MM.1S (cell line): Measurements from ENCODE around the gene SIK1.
"Not testable (repeated sequence)": the region's sequence is repeated elsewhere in the genome, so short reads cannot be mapped to it uniquely, and the experiment has no call there.

ENCODE experiments used
- EZH2 ChIP-seq: fragments of 300-600 bp; sonication (generic); optimal IDR thresholded peaks from 2 replicates; pipeline ENCODE3; 2017; ENCODE audit warnings: low read depth, mild to moderate bottlenecking, antibody characterized with exemption, low read length, mixed read lengths
- TF ChIP-seq, protein P1 (sequence below): fragments of 300-600 bp; sonication (generic); IDR thresholded peaks from 2 replicates; pipeline ENCODE4 v1.5.1; 2016; ENCODE audit warnings: antibody characterized with exemption, low read length, mixed read lengths

DNA sequence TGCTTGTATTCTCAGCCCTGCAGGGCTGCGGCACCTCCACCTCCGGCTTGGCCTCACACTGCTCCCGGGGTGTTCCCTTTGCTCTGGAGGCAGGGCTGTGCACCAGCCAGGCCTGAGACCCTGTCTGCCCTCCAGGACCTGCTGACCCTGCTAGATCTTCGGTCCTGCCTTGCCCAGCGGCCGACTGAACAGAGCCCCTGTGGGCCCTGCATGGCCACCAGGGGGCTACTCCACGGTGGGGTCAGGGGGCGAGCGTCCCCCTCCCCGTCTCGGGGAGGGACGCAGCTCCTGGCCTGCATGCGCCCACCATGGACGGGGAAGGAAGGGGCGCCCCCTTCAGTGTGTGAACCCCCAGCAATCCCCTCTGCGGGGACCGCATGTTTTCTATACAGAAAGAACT lies 36.0 kb upstream of the SIK1 start:
- TF ChIP-seq, protein P1, sequence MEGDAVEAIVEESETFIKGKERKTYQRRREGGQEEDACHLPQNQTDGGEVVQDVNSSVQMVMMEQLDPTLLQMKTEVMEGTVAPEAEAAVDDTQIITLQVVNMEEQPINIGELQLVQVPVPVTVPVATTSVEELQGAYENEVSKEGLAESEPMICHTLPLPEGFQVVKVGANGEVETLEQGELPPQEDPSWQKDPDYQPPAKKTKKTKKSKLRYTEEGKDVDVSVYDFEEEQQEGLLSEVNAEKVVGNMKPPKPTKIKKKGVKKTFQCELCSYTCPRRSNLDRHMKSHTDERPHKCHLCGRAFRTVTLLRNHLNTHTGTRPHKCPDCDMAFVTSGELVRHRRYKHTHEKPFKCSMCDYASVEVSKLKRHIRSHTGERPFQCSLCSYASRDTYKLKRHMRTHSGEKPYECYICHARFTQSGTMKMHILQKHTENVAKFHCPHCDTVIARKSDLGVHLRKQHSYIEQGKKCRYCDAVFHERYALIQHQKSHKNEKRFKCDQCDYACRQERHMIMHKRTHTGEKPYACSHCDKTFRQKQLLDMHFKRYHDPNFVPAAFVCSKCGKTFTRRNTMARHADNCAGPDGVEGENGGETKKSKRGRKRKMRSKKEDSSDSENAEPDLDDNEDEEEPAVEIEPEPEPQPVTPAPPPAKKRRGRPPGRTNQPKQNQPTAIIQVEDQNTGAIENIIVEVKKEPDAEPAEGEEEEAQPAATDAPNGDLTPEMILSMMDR, result not testable (repeated sequence)
- TF ChIP-seq EZH2, result not testable (repeated sequence)
